ENCODE results near the gene FHOD3.

- TF ChIP-seq, protein P1, sequence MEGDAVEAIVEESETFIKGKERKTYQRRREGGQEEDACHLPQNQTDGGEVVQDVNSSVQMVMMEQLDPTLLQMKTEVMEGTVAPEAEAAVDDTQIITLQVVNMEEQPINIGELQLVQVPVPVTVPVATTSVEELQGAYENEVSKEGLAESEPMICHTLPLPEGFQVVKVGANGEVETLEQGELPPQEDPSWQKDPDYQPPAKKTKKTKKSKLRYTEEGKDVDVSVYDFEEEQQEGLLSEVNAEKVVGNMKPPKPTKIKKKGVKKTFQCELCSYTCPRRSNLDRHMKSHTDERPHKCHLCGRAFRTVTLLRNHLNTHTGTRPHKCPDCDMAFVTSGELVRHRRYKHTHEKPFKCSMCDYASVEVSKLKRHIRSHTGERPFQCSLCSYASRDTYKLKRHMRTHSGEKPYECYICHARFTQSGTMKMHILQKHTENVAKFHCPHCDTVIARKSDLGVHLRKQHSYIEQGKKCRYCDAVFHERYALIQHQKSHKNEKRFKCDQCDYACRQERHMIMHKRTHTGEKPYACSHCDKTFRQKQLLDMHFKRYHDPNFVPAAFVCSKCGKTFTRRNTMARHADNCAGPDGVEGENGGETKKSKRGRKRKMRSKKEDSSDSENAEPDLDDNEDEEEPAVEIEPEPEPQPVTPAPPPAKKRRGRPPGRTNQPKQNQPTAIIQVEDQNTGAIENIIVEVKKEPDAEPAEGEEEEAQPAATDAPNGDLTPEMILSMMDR (IDR thresholded peaks at IDR 0.05) = no peak
- TF ChIP-seq POLR2A (IDR thresholded peaks at IDR 0.05) = no peak
Measured at GRCh38 chr18:36821681-36822080, 524.2 kb downstream of the FHOD3 start.
